ENCODE measurements around the gene LDLRAD3.

Gene LDLRAD3

GRCh38 chr11:36162883-36163434, 219.1 kb downstream of the LDLRAD3 start:
- TF ChIP-seq TARDBP (IDR thresholded peaks at IDR 0.05) (no peak), ARNT (IDR thresholded peaks at IDR 0.05) (no peak), FOXK2 (IDR thresholded peaks at IDR 0.05) (no peak), SP1 (IDR thresholded peaks at IDR 0.05) (no peak), HDGF (IDR thresholded peaks at IDR 0.05; ENCODE audit: borderline replicate concordance) (no peak), SUZ12 (IDR thresholded peaks at IDR 0.05) (no peak), FOXM1 (IDR thresholded peaks at IDR 0.05; ENCODE audit: borderline replicate concordance) (no peak), NFRKB (IDR thresholded peaks at IDR 0.05) (no peak)
- CTCF ChIA-PET, result interaction anchor here (0.6 to 1.4 kb wide), 3 partner anchors 9 to 96 kb away, joined by 3 read pairs; no protein-coding TSS in a partner anchor
- POLR2A ChIA-PET, result no interaction called here
- DNase-seq (ENCODE audit: extremely low spot score), result no peak

- no peak for TF ChIP-seq TARDBP (IDR thresholded peaks at IDR 0.05)
- no peak for TF ChIP-seq SUZ12 (IDR thresholded peaks at IDR 0.05)
- no peak for TF ChIP-seq HDGF (IDR thresholded peaks at IDR 0.05; ENCODE audit: borderline replicate concordance)
- TF ChIP-seq SP1 (IDR thresholded peaks at IDR 0.05), result no peak
- TF ChIP-seq ARNT (IDR thresholded peaks at IDR 0.05), result no peak
- TF ChIP-seq CTBP1 (IDR thresholded peaks at IDR 0.05; ENCODE audit: borderline replicate concordance), result no peak
- no peak for TF ChIP-seq PKNOX1 (IDR thresholded peaks at IDR 0.05)
- TF ChIP-seq ZNF384 (IDR thresholded peaks at IDR 0.05), result no peak
- no peak for TF ChIP-seq NFRKB (IDR thresholded peaks at IDR 0.05)
- no peak for TF ChIP-seq FOXM1 (IDR thresholded peaks at IDR 0.05; ENCODE audit: borderline replicate concordance)
- no peak for TF ChIP-seq FOXK2 (IDR thresholded peaks at IDR 0.05)
- TF ChIP-seq FOXA1 (IDR thresholded peaks at IDR 0.05), result no peak
- no peak for TF ChIP-seq BHLHE40 (IDR thresholded peaks at IDR 0.05; ENCODE audit: borderline replicate concordance)
- TF ChIP-seq L3MBTL2 (conservative IDR thresholded peaks at IDR 0.05), result no peak
- TF ChIP-seq LEF1 (IDR thresholded peaks at IDR 0.05; ENCODE audit: borderline replicate concordance), result no peak
- POLR2A ChIA-PET, result no interaction called here
- DNase-seq (ENCODE audit: extremely low spot score), result no peak
- CTCF ChIA-PET, result interaction anchor here (1.2 kb wide), 1 partner anchor 343 kb away, joined by 3 read pairs; no protein-coding TSS in a partner anchor
Observed at GRCh38 chr11:36164506-36165250, 220.8 kb downstream of the LDLRAD3 start.

GRCh38 chr11:36165621-36166397, 221.9 kb downstream of the LDLRAD3 start:
- TF ChIP-seq PKNOX1 (IDR thresholded peaks at IDR 0.05) (peak; percentile 73), ELF4 (IDR thresholded peaks at IDR 0.05) (no peak)
- ChIA-PET CTCF (no interaction called here), POLR2A (no interaction called here)
- no peak for DNase-seq (ENCODE audit: extremely low spot score)

GRCh38 chr11:36167073-36167472, 223.2 kb downstream of the LDLRAD3 start:
- POLR2A ChIA-PET, result no interaction called here
- CTCF ChIA-PET, result no interaction called here
- TF ChIP-seq BHLHE40 (IDR thresholded peaks at IDR 0.05; ENCODE audit: borderline replicate concordance), result no peak
- TF ChIP-seq FOXK2 (IDR thresholded peaks at IDR 0.05), result no peak
- TF ChIP-seq SUZ12 (IDR thresholded peaks at IDR 0.05), result no peak
- no peak for TF ChIP-seq NFRKB (IDR thresholded peaks at IDR 0.05)
- TF ChIP-seq ARNT (IDR thresholded peaks at IDR 0.05), result no peak
- no peak for TF ChIP-seq FOXM1 (IDR thresholded peaks at IDR 0.05; ENCODE audit: borderline replicate concordance)
- TF ChIP-seq FOXA1 (IDR thresholded peaks at IDR 0.05), result no peak
- TF ChIP-seq SP1 (IDR thresholded peaks at IDR 0.05), result no peak
- no peak for TF ChIP-seq LEF1 (IDR thresholded peaks at IDR 0.05; ENCODE audit: borderline replicate concordance)
- TF ChIP-seq PKNOX1 (IDR thresholded peaks at IDR 0.05), result no peak
- no peak for TF ChIP-seq L3MBTL2 (conservative IDR thresholded peaks at IDR 0.05)
- TF ChIP-seq CTBP1 (IDR thresholded peaks at IDR 0.05; ENCODE audit: borderline replicate concordance), result no peak
- no peak for TF ChIP-seq HDGF (IDR thresholded peaks at IDR 0.05; ENCODE audit: borderline replicate concordance)
- no peak for DNase-seq (ENCODE audit: extremely low spot score)

- CTCF ChIA-PET, result no interaction called here
- TF ChIP-seq TARDBP (IDR thresholded peaks at IDR 0.05) (no peak), PKNOX1 (IDR thresholded peaks at IDR 0.05) (no peak), SUZ12 (IDR thresholded peaks at IDR 0.05) (no peak), ARNT (IDR thresholded peaks at IDR 0.05) (no peak), BHLHE40 (IDR thresholded peaks at IDR 0.05; ENCODE audit: borderline replicate concordance) (no peak), FOXK2 (IDR thresholded peaks at IDR 0.05) (no peak), SP1 (IDR thresholded peaks at IDR 0.05) (no peak), LEF1 (IDR thresholded peaks at IDR 0.05; ENCODE audit: borderline replicate concordance) (no peak), CTBP1 (IDR thresholded peaks at IDR 0.05; ENCODE audit: borderline replicate concordance) (no peak), FOXM1 (IDR thresholded peaks at IDR 0.05; ENCODE audit: borderline replicate concordance) (no peak), HDGF (IDR thresholded peaks at IDR 0.05; ENCODE audit: borderline replicate concordance) (no peak), FOXA1 (IDR thresholded peaks at IDR 0.05) (no peak), ELF4 (IDR thresholded peaks at IDR 0.05) (no peak), L3MBTL2 (conservative IDR thresholded peaks at IDR 0.05) (no peak), NFRKB (IDR thresholded peaks at IDR 0.05) (no peak)
- no peak for DNase-seq (ENCODE audit: extremely low spot score)
- POLR2A ChIA-PET, result no interaction called here
Observed at GRCh38 chr11:36167729-36168128, 223.9 kb downstream of the LDLRAD3 start.

Measured in HEK293T (cell line).